Stimulated activated CD8-positive, alpha-beta memory T cell treated with anti-CD3 and anti-CD28 coated beads, Interleukin-12 subunit alpha, Interleukin-12 subunit beta, amount 100 ng/mL, for 4 hours (primary cell): Measurements from ENCODE around the gene MBNL3.
"Not testable (repeated sequence)": the region's sequence is repeated elsewhere in the genome, so short reads cannot be mapped to it uniquely, and the experiment has no call there.

Experiments used
- DNase-seq: peaks from one replicate; pipeline ENCODE4 v3.0.0-alpha.2; 2020; ENCODE audit warnings: low read depth

Gene MBNL3

DNA sequence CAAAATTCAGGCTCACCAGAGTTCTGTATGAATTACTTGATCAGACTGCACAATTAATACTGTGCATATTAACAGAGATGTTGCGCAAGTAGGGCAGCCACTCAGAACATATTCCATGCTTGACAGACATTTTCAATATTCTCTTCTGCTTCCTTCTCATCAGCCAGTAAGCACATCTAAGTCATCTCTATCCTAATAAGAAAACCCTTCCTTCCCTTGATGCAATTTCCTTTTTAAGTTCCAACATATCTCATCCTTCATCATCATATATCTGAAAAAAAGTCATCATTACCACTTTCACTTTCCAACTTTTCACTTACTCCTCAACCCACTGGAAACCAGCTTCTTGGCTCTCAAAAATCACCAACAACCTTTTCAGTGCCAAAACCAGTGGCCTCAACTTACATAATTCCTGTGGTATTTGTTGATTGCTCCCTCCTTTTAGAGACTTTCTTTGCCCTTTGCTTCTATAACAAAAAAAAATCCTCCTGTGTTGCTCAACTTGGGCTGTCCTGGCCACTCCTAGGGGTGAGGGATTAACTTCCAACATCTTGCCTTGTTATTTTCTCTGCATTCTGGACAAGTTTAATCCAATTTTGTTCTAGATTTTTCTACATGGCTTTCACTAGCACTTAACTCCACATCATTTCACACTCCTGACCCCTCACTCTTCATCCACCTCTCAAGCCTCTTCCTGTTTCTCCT, 14.1 kb downstream of the MBNL3 start:
- DNase-seq = no peak

DNA sequence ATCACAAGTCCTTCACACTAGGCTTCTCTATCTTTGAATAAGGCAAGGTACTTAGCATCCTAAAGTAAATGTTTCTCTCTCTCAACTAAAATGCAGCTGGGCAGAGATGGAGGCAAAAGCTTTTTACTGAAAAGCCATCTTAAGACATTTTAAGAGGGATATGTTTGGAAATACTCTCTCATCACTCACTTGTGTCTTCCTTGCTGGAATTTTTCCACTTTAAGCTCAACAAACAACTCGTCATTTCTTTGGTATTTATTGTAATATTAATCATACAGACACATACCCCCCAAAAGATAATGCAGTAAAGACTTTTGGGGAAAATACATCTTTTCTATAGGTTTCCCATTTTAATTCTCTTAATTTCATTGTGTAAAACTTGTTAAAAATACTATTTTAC, 16.4 kb downstream of the MBNL3 start:
- DNase-seq = no peak

DNA sequence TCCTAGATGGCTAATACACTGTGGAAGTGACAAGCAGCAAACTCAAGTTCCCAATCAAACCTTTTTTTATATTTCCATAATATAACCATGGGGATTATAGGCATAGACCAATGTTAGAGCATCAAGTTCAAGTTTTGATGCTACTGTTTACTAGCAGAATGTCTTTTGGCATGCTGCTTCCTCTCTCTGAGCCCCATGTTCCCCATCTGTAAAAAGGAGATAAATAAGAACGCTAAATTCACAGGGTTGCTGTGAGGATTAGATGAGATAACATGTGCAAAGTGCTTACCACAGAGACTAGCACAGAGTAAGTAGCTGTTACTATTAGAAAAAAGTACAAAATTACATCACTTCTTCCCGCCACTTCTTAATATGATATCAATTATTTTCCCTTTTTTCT, 18.0 kb downstream of the MBNL3 start:
- no peak for DNase-seq

DNA sequence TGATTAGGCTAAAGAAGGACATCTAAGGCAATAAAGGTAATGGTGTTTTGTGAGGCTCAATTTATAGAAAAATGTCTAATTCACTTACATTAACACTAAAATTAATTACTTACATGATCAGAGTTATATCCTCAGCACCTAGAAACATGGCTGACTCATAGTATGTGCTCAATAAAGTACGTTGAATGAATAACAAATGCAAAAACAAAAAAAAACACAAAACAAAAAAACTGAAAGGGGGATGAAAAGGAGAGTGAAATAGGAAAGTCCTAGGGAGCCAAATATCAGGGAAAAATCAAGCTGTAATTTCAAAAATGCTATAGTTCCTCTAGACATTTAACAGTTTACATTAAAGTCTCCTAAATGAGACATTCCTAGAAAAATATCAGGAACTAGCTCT, 18.7 kb downstream of the MBNL3 start:
- DNase-seq = no peak

DNA sequence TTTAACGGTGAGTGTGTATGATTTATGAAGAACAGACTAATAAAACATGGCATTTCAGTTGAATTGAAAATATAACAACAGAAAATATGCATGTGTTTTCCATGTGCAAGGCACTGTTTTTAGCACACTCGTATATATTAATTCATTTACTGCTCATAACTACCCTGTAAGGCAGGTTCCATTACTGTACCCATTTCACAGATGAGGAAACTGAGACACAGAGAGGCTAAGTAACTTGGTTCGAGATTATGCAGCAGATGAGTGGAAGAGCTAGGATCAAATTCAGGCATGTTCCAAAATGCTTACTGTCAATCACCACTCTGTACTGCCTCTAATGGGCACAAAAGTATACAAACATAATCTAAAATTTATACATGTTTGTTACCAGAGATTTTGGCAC, 20.4 kb downstream of the MBNL3 start:
- no peak for DNase-seq

DNA sequence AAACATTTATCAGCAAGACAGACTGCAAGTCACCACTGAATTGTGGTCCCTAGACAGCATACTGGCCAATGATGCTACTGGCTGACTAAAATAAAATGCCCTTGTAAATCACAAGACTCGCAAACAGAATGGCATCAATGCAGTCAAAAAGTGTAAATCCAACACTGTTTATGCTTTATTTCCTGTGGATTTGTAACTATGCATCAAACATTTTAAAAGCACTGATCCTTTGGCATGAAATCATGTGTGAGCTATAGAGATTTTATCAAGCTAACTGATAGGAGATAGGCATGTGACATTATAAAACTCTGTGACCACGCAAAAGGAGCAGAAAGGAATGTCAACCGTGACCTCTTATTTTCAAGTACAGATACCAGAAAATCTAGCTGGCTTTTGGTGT, 20.8 kb downstream of the MBNL3 start:
- DNase-seq = no peak

DNA sequence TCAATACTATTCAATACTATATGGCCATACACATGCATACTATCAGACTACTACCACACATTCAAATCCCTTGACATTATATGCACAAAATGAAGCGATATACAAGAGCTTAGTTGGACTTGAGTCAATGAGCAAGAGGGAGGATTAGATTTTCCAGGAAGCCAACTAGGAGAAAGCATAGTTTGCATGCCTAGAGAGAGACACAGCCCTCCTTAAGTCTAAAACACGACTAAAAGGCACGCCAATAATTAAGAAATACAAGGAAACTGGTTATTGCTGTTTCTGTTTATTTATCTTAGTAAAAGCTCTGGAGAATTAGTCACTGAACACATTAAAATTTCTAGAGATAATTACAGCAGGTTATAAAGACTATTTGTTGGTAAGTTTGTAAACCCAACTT, 21.8 kb downstream of the MBNL3 start:
- no peak for DNase-seq

DNA sequence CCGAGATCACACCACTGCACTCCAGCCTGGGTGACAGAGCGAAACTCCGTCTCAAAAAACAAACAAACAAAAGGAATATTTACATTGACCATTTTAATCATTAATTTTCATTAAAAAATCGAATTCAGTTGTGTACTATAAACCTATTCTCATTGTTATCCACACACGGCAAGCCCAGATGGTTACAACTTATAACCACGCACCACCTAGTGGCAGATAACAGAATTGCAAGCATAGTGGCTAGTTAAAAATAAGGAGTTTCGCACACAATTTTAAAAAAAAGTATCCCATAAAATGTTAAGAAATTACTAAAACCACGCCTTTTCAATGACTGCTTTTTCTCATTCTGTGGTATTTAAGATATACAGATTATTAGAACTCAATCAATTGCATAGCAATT, 25.4 kb downstream of the MBNL3 start:
- no peak for DNase-seq

DNA sequence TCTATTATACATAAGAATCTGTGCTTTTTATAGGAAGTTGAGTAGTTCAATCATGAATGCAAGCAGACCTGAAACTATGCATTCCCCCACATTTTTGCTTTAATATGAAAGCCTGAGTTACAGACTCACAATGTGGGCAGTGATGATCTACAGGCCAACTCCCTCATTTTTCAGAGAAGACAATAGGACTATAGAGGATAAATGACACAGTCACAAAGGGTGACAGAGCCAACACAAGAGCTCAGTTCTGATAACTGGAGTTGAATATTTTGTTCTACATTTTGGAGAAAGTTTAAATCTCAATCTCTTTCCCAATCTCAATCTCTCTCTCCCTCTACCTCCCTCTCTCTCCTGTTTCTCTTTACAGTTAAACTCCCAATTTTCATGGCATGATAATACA, 27.0 kb downstream of the MBNL3 start:
- DNase-seq = no peak

DNA sequence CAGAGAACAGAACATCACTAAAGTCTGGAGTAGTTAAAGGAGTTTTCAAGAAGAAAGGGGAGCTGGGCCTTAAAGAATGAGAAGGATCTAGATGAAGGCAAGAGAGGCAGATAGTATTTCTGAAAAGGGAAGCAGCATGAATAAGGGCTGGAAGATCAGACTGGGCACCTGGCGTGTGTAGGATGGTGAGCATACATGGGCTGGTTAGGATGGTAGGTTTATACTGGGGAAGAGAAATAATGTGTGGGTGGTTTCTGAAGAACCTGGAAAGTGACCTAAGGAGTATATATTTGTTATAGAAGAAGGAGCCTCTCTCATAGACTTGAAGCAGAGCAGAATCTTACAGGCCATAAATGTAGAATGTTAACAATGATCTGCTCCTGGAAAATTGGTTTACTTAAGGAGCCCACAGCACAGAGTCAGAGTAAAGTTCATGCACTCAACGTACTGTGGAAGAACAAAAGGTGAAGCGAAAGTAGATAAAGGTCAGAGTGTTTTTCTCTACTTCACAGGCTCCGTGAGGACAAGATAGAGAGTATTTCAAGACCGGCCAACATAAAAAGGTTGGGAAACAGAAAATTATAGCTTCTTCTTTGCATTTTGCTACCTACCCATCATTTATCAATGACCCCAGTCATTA, 35.8 kb downstream of the MBNL3 start:
- DNase-seq = no peak

DNA sequence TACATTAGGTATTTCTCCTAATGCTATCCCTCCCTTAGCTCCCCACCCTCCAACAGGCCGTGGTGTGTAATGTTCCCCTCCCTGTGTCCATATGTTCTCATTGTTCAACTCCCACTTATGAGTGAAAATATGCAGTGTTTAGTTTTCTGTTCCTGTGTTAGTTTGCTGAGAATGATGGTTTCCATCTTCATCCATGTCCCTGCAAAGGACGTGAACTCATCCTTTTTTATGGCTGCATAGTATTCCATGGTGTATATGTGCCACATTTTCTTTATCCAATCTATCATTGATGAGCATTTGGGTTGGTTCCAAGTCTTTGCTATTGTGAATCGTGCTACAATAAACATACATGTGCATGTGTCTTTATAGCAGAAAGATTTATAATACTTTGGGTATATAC, 42.9 kb downstream of the MBNL3 start:
- DNase-seq = not testable (repeated sequence)

DNA sequence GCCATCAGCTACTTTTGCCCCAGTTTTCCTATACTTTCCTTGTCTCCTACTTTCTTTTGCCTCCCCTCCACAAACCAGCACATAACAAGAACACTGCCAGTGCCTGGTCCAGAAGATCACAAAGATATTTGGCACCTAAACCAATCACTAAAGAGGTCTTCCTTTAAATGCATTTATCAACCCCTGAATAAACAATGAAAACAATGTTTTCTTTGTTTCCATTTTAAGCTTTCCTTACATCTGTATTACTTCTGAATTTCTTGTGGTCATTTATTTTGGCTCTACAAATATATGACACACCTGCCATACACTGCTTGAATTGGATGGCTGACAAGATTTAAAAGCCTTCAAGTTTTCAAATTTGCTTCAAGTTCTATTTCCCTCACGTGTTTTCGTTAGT, 43.9 kb downstream of the MBNL3 start:
- no peak for DNase-seq

DNA sequence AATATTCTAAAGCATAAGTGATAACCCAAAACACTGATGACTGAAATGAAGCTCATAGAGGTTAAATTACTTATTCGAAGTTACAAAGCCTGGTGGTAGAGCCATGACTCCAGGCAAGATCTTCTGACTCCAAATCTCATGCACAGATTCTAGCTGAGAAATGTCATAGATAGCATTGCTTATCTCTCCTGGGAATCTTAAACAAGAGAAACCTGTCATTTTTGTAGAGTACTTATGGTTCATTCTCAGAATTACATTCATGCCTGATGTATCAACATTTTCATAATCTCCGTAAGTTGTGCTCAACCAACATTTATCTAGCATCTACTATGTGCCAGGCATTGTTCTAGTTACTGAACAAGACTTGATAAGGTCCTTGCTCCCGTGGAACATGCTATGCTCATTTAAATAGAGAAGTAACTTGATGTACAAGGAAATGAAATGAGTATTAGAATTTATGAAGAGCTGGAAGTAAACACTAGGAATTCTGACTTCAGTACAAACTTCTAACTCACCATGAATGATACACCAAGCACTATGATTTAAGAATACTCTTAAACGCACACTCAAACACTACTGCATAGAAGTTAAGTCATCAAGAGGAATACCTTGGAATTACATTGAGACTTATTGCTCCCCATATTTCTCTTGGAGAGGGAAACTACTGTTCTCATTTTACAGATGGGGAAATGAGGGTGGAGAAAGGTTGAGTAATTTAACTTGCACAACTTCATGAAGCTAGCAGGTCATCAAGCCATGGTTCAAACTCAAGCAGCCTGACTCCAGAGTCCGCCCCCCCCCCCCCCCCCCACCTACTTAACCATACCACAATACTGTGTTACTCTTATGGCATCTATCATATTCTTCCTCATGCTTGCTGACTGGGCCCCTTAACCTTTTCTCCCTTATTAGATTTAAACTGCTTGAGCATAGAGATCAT, 45.4 kb downstream of the MBNL3 start:
- no peak for DNase-seq

DNA sequence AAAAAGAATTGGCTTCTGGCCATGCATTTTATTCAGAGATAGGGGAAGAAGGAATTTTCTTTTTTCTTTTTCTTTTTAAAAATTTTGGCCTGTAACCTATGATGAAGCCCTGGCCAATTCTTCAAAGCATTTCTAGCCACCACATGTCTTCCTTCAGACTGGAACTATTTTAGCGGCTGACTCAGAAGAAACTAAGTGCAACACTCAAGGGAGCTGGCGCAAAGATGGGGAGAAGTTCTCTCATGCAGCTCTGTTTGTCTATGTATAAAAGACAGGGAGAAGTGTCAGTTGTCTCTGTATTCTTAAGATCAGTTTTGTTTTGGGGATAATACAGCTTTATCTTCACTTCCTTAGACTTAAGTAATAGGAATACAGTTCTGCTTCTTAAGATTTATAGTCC, 46.1 kb downstream of the MBNL3 start:
- DNase-seq = no peak

DNA sequence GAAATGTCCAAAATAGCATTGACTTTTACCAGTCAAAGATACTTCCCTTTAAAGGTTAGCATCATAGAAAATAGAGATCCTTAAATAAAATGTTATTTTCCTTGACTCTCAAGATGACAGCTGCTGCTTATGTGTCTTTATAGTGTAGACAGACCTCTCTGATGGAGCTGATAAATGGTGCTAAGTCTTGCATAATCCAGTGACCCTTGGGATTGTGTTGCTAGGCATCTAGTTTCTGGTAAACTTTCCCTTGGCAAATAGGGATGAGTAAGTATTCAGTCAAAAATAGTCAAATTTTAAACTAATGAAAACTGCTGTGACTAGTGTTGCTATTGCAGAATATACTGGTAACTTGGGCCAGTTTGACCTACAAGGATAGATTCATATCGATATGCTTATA, 53.6 kb downstream of the MBNL3 start:
- no peak for DNase-seq

DNA sequence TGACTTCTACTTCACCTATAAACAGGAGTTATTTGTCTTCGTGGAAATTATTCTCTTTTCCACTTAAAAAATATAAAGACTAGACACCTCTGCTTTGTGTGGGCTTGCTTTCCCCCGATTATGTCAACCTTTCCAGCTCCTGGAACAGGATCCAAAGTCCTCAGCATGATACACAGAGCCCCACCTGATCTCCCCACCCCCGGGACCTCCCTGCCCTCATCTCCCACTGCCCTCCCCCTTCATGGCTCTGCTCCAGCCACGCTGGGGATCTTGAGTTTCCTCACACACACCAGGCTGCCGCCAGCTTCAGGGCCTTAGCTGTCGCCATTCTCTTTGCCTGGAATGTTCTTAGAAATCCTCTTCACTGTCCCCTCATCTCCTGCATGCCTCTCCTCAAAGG, 55.3 kb downstream of the MBNL3 start:
- no peak for DNase-seq

DNA sequence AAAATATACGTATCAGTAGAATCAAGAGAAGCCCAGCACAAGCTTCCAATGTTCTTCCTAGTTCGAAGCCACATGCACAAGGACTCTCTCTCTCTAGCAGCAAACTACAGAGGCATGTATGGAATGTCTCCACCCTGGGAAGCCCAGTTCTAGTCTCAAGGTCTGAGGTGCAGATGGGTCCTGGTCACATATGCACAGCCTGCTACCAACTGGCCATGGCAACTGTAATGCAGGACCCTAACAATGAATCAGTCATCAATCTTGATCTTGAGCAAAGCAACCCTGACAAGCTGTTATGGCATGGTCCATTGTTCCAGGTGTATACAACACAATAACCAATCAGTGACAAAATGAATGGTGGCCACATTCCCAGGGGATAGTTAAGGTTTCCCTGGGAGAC, 55.8 kb downstream of the MBNL3 start:
- no peak for DNase-seq

DNA sequence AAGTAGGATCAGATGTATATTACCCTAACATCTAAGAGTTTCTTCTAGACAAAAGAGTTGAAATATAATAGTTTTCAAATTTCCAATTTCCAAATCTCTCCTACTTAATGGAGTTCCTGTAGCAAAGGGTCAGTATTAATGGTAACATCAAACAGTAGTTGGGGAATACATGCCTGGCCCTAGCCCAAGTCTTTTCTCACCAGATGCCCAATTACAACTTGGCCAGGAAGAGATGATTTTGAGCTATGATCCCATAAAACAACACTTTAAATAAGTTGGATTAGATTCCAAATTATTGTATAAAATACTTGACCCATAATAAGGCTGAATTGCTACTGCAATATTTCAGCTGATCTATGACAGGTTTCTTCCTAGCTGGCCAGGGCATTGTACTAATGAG, 59.9 kb downstream of the MBNL3 start:
- DNase-seq = no peak

DNA sequence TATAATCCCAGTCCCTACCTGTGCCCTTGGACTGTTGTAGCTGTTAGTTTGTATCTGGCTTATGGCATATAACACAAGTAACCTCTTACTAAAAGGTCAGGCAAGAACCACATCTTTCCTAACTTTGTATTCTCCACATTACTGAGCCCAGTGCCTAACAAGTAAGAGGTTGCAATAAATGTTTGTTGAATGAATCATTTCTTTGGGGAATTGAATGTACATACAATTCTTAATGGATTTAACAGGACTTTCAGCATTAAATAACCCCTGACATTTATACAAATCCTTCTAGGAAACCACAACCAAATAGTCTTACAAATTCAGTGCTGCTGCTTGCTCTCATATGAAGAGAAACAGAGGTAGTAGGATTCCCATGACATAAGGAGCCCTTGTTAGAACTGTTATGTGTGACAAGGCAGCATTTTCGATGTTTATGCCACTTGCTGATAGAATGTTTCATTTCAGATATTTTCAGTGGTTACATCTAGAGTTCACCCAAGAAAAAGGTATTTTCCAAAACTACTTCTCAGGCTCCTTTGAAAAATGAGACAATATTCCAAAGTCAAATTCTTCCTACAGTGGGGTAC, 62.0 kb downstream of the MBNL3 start:
- no peak for DNase-seq

DNA sequence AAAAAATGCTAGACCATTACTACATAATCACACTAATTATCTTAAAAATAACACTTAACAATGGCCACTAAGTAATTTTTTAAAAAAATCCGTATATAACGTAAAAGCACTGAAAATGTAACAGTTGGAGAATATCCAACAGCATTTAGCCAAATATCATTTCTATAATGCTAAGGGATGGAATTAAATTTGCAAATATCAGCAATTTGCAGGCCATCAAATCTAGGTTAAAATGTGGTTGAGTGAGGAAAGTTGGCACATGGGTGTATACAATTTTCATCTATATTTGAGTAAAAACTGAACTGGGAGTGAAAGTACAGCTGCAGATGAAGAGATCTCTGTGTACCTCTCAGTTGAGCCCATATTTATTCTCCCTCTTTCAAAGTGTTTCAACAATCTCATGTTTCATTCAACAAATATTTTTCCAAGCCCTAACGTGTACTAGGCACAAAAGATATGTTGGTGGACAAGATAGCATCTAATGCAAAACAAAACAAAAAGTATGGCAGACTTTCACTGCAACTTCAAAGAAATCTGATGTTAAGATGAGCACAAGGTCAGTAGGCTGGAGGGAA, 63.0 kb downstream of the MBNL3 start:
- DNase-seq = no peak

DNA sequence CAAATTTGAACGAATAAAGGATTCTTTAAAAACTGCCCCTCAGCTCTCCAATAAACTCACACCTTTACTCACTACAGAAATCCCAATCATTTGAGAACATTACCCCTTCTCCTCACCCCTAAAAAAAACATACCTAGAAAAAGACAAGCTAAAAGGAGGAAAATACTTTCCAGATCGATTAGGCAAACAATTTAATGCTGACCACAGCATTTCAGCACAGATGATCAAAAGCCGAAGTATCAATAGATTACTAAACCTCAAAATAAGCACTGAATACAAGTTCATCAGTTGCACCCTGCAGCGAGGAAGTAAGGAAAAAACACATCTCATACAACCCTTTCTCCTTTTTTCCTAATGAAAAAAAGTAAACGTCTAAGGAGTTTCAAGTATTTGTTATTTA, 65.5 kb downstream of the MBNL3 start:
- DNase-seq = no peak

DNA sequence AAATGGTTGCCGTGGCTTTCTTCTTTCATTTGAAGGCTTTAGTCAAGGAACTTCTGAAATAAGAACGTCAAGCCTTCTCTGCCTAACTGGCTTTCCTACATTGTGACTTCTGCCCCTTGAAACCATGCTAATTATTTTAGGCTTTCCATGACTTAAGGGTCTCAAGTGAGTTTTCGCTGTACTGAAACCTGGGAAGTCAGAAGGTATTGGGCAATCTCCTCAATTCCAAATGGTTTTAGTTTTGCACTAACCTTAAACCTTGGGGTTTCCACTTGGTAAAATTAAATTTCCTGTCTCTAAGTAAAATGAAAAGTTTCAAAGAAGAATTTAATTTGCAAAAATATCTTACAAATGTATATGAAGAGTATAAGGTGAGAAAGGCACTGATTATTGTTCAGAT, 73.8 kb downstream of the MBNL3 start:
- no peak for DNase-seq
